DND-41 (cell line): ENCODE results near the gene NAPB.

Source experiments
- ATAC-seq: fragments of 200-7000 bp; cut with Tn5 transposase; 3 replicates; pipeline ENCODE4 v1.9.1; 2021; ENCODE audit warnings: low read depth; ENCODE audit not compliant: insufficient read depth
- DNase-seq: peaks from one replicate; pipeline ENCODE4 v3.0.0-alpha.2; 2020
- H2AFZ ChIP-seq: 2 replicates; pipeline ENCODE4 v1.6.0; 2012; ENCODE audit warnings: low read depth, low read length
- H3K27ac ChIP-seq: 2 replicates; pipeline ENCODE4 v1.5.1; 2012; ENCODE audit warnings: low read length, inconsistent platforms
- H3K27me3 ChIP-seq: fragments of 200-600 bp; sonication (generic); 2 replicates; pipeline ENCODE4 v1.6.0; 2012; ENCODE audit warnings: low read length, mild to moderate bottlenecking, inconsistent platforms; ENCODE audit not compliant: insufficient read depth, poor library complexity
- H3K36me3 ChIP-seq: 2 replicates; pipeline ENCODE4 v1.5.1; 2012; ENCODE audit warnings: low read length, inconsistent platforms; ENCODE audit not compliant: insufficient read depth
- H3K4me1 ChIP-seq: 2 replicates; pipeline ENCODE4 v1.5.1; 2012; ENCODE audit warnings: mild to moderate bottlenecking, low read length; ENCODE audit not compliant: insufficient read depth
- H3K4me2 ChIP-seq: 2 replicates; pipeline ENCODE4 v1.6.0; 2012; ENCODE audit warnings: mild to moderate bottlenecking, moderate library complexity, low read length, inconsistent platforms; ENCODE audit not compliant: insufficient read depth
- H3K4me3 ChIP-seq, 2 experiments: fragments of 200-600 bp in 1 of 2; shearing (Covaris generic) in 1 of 2; 2 replicates each; pipeline ENCODE4 v1.5.1; 2012 to 2016; ENCODE audit warnings: inconsistent platforms in 2 of 2, low read length in 2 of 2, mild to moderate bottlenecking in 2 of 2, low read depth in 1 of 2, moderate library complexity in 1 of 2
- H3K79me2 ChIP-seq: 2 replicates; pipeline ENCODE4 v1.6.0; 2012; ENCODE audit warnings: low read length, inconsistent platforms; ENCODE audit not compliant: insufficient read depth
- H3K9ac ChIP-seq: 2 replicates; pipeline ENCODE4 v1.6.0; 2012; ENCODE audit warnings: low read depth, mild to moderate bottlenecking, inconsistent platforms, low read length, moderate library complexity
- H3K9me3 ChIP-seq: 2 replicates; pipeline ENCODE4 v1.5.1; 2012; ENCODE audit warnings: low read length, moderate library complexity, mild to moderate bottlenecking, inconsistent platforms; ENCODE audit not compliant: insufficient read depth, severe bottlenecking
- H4K20me1 ChIP-seq: 2 replicates; pipeline ENCODE4 v1.6.0; 2012; ENCODE audit warnings: low read length; ENCODE audit not compliant: insufficient read depth
- CTCF ChIP-seq: IDR thresholded peaks from 2 replicates; pipeline ENCODE4 v1.5.1; 2012; ENCODE audit warnings: borderline replicate concordance, low read length, moderate library complexity, mild to moderate bottlenecking; ENCODE audit not compliant: poor library complexity, severe bottlenecking; ENCODE audit errors: extremely low read depth
- EZH2 ChIP-seq: IDR thresholded peaks from 3 replicates; pipeline ENCODE4 v1.6.1; 2012; ENCODE audit warnings: borderline replicate concordance, low read depth, mild to moderate bottlenecking, moderate library complexity, low read length, inconsistent platforms; ENCODE audit not compliant: severe bottlenecking

NAPB gene

GRCh38 chr20:23438661-23439060 is 17.4 kb upstream of the NAPB start:
- Histone ChIP-seq H3K4me1 (no peaks in the 10 kb centered on the region), H3K4me3 (no peak overlapping the region), H3K27ac (no peak overlapping the region), H4K20me1 (peaks cover 5% of the 10 kb centered on the region; the same call in 1 of the 2 replicates), H3K9ac (no peak overlapping the region), H3K36me3 (no peaks in the 10 kb centered on the region), H3K9me3 (no peaks in the 10 kb centered on the region), H2AFZ (no peak overlapping the region), H3K27me3 (peaks cover 18% of the 10 kb centered on the region), H3K79me2 (no peaks in the 10 kb centered on the region), H3K4me2 (no peak overlapping the region)
- DNase-seq (no peak), ATAC-seq (no peak)
- TF ChIP-seq EZH2 (no peak), CTCF (no peak)

- ATAC-seq (no peak), DNase-seq (no peak)
- Histone ChIP-seq H3K4me2 (no peak overlapping the region), H3K4me1 (no peaks in the 10 kb centered on the region), H3K9me3 (no peaks in the 10 kb centered on the region), H3K79me2 (no peaks in the 10 kb centered on the region), H3K4me3 (no peak overlapping the region), H4K20me1 (no peaks in the 10 kb centered on the region), H2AFZ (no peak overlapping the region), H3K27ac (no peak overlapping the region), H3K27me3 (peaks cover 12% of the 10 kb centered on the region), H3K36me3 (no peaks in the 10 kb centered on the region), H3K9ac (no peak overlapping the region)
- no peak for TF ChIP-seq EZH2
- no peak for TF ChIP-seq CTCF
These were observed 16.0 kb upstream of the NAPB start for GRCh38 chr20:23437126-23437899.

- TF ChIP-seq CTCF: no peak
- TF ChIP-seq EZH2: no peak
- Histone ChIP-seq H3K27ac (no peak overlapping the region), H3K36me3 (no peaks in the 10 kb centered on the region), H3K79me2 (no peaks in the 10 kb centered on the region), H3K4me1 (no peaks in the 10 kb centered on the region), H4K20me1 (no peaks in the 10 kb centered on the region), H2AFZ (no peak overlapping the region; the same call in 1 of the 2 replicates), H3K4me2 (no peak overlapping the region), H3K9ac (no peak overlapping the region), H3K27me3 (peaks cover 12% of the 10 kb centered on the region), H3K9me3 (no peaks in the 10 kb centered on the region), H3K4me3 (no peak overlapping the region)
- DNase-seq: no peak
- no peak for ATAC-seq
These were observed 15.4 kb upstream of the NAPB start for GRCh38 chr20:23436681-23437080.
